Kidney capillary endothelial cell (primary cell): ENCODE results near the gene CBFB.

Experiments used
- DNase-seq: peaks from one replicate; pipeline ENCODE4 v3.0.0-alpha.2; 2018; ENCODE audit warnings: low spot score

CBFB gene

GRCh38 chr16:67129422-67129821 is 100.5 kb downstream of the CBFB start:
- DNase-seq: no peak

GRCh38 chr16:67137605-67138004 is 108.7 kb downstream of the CBFB start:
- DNase-seq: no peak

GRCh38 chr16:67141391-67141790 is 112.4 kb downstream of the CBFB start:
- DNase-seq: no peak

GRCh38 chr16:67142342-67142741 is 113.4 kb downstream of the CBFB start:
- no peak for DNase-seq

GRCh38 chr16:67144943-67145342 is 116.0 kb downstream of the CBFB start:
- no peak for DNase-seq

DNA sequence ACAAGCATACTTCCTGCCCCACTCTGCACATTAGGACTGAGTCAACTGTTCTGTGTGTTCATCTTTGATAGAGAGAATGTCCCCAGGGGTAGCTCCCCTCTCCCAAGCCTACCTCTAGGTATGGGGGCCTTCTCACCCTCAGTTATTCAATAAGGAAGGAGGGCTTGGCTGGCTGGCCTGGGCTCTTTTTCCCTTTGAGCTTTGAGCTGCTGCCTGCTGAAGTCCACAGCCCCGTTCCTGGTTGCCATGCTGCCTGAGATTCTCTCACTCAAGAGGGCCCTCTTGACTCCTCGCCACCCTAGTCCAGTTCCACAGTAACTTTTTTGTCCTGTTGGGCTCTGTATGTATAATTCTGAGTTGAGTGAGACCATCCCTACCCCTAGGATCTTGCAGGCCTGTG is 116.8 kb downstream of the CBFB start:
- DNase-seq: no peak

DNA sequence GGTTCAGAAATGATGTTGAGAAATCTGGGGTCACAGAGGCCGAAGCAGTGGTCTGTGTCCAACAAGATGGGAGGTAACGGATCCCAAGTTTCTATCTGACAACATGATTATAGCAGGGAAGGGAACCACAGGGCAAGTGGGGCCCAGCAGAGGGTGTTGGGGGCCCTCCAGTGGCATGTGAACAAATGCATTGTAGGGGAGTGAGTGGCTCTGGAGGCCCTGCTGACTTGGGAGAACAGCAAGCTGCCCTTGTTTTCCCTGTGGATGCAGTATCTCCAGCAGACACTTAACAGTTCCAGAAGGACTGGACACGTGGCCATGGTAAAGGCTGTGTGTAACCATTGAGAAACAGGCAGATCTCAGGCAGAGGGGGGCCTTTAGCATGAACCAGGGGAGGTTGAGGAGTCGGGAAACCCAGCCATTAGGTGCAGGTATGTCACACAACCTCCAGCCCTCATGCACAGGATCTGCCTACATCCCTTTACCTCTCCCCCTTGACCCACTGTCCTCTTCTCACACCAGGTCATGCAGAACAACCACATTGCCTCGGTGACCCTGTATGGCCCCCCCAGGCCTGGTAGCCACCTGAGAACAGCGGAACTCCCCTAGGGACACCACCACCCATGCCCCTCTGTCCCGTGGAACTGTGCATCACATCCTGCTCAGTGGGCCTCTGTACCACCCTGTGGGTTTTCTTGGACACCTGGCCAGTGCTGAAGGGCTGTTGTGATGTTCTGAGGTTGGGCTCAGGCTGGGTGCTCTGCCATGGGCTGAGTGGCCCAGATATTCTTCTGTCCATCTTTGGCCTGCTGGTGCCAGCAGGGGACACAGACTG is 117.8 kb downstream of the CBFB start:
- no peak for DNase-seq

- DNase-seq: no peak
Measured at GRCh38 chr16:67147437-67148140, 118.6 kb downstream of the CBFB start.

GRCh38 chr16:67148221-67148620 is 119.3 kb downstream of the CBFB start:
- no peak for DNase-seq

DNA sequence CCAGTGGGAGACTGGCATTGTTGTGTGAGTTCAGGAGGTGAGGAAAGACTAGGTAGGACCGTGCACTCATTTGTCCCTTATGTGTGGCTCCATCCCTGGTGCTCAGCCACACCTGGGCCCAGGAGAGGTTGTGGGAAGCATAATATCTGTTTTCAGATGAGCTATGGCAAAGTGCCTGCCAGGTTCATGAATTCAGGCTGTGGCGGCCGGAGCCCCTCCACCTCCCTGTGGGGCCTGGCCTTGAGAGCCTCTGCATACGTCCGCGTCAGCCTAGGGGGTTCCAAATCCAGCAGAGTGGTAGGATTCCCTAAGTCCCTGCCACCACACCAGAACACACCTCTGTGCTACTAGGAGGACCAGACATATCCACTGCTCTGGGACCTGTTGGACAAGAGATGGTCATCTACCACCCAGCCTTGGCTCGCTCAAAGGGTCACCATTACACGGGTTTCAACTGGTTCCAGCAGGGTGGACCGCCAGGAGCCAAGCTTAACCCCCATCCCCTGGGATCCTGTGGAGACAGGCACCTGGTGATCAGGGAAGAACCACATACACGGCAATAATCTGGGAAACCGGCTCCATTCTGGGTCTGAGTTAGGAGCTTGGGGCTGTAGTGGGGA is 119.8 kb downstream of the CBFB start:
- DNase-seq: no peak

- DNase-seq: no peak
Measured at GRCh38 chr16:67149276-67150046, 120.5 kb downstream of the CBFB start.

DNA sequence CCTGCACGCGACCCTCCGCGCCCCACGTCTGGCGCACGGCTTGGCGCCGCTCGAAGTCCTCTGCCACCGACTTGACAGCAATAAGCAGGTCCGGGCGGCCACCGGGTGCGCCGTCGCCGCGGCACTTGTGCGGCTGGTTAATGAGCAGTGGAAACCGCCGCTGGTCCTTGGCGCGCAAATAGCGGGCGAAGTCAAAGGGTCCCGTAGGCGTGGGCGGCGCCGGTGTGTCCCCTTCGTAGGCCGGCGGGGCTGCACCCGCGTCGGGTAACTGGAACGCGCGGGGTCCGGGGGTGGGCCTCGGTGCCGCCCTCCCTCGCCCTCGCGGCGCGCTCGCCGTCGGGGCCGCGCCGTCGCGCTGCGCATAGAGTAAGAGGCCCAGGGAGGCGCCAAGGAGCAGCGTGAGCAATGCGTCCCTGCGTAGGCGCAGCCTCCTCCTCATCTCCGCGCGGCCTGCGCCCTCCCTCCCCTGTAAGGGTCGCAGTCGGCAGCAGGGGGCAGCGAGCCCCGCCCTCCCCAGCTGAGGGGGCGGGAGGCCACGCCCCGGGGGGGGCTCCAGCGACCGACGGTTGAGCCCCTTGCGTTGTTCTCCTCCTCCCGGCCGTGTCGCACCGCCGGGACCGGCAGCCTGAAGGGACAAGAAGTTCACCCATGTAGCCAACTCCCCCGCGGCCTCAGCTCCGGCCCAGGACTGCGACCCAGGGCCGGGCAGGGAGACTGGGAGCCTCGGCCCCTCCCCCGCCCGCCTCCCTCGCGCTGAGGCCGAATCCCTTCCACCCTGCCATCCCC is 121.3 kb downstream of the CBFB start:
- DNase-seq: no peak
